Esophagus squamous epithelium (tissue), 5 donors: ENCODE data around the gene MMS22L. TPM values are rescaled to one million over a fixed set of nuclear protein-coding genes. Genes with fewer than 3 reads are reported as not detected.

Experiments used
- DNase-seq: peaks from one replicate; lab custom pipeline; 2025; lab: John Stamatoyannopoulos, UW
- H3K27ac ChIP-seq, 4 donors: fragments of 200-600 bp; sonication (generic); one replicate each; pipeline ENCODE4 v1.5.1; 2016 to 2019; ENCODE audit warnings: mild to moderate bottlenecking in 1 of 4
- H3K27me3 ChIP-seq, 4 donors: fragments of 200-600 bp; sonication (generic); 1 replicate in 3 of 4; 2 replicates in 1 of 4; pipeline versions ENCODE4 v1.5.1 to v1.6.0; 2017 to 2021; ENCODE audit warnings: antibody characterized with exemption in 1 of 4
- H3K36me3 ChIP-seq, 3 donors: fragments of 200-600 bp; sonication (generic); one replicate each; pipeline ENCODE4 v1.5.1; 2016 to 2019
- H3K4me1 ChIP-seq, 3 donors: fragments of 200-600 bp; sonication (generic); one replicate each; pipeline ENCODE4 v1.5.1; 2017 to 2019
- H3K4me3 ChIP-seq, 4 donors: fragments of 200-600 bp; sonication (generic); 1 replicate in 3 of 4; 2 replicates in 1 of 4; pipeline ENCODE4 v1.5.1; 2016 to 2019; ENCODE audit warnings: mild to moderate bottlenecking in 2 of 4, moderate library complexity in 1 of 4
- H3K9me3 ChIP-seq, 3 donors: fragments of 200-600 bp; sonication (generic); one replicate each; pipeline ENCODE4 v1.5.1; 2016 to 2019
- POLR2A ChIP-seq, 4 donors: fragments of 450-650 bp; IDR thresholded peaks; one replicate each; pipeline ENCODE4 v1.6.1; 2017; ENCODE audit warnings: antibody characterized with exemption in 4 of 4, mild to moderate bottlenecking in 4 of 4, moderate library complexity in 3 of 4
- WGBS, 2 donors: methylation state at CpG; one replicate each; pipeline ENCODE4 v1.1.5; 2018; 5-methylcytosine and 5-hydroxymethylcytosine counted together
- intact Hi-C: fragments of 100-400 bp; cut with DNase I; formaldehyde crosslinking; loops from one replicate; pipeline ENCODE4 v1.15.0; 2022
- total RNA-seq, 4 donors: library from RNA; depleted of rRNA; stranded (reverse); fragments of >200 nt; gene quantifications; one replicate each; pipeline ENCODE4 v1.1.0, GENCODE V29; 2016
- TF ChIP-seq, protein P1 (sequence below), 6 experiments: fragments of 450-650 bp in 4 of 6; fragments of 200-600 bp in 2 of 6; sonication (generic) in 2 of 6; IDR thresholded peaks; one replicate each; pipeline ENCODE4 v1.5.1; 2016 to 2019; ENCODE audit warnings: antibody characterized with exemption in 6 of 6, mild to moderate bottlenecking in 4 of 6, moderate library complexity in 4 of 6
- donor health status: DM: yes; HTN: yes; CAD: no.

MMS22L gene
- total RNA-seq, 4 donors from 2014 or later = 7.4 to 14.2 (median 9.7) TPM

DNA sequence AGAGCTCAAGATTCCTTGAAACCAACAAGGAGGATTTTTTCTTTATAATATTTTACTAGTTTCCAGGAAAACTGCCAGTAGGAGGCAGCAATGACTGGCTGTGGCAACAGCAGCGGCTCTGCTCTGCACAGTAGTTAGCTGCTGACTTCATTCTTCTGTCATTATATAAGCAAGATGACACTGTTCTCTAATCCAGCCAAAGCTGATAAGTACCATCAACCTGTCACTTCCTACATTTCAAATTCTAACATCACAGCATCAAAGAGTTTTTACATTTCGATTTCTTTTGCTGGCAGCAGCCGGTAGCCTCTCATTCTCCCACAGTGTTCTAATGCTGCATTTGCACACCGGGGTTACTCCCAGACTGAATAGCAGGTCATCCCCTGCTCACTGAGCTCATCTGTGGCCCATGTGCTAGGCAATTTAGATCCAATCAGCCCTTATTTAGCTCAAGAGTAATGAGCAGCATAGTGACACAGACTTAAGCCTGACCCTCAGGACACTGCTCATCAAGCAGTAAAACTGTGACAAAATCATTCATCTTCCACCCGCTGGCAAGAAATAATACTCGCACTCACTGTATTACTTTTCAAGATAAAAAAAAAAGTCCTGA is 67.8 kb downstream of the MMS22L start:
- no peaks in the 10 kb centered on the region for H3K27me3 ChIP-seq
- no peak for TF ChIP-seq POLR2A (IDR thresholded peaks at IDR 0.05)
- TF ChIP-seq, protein P1, sequence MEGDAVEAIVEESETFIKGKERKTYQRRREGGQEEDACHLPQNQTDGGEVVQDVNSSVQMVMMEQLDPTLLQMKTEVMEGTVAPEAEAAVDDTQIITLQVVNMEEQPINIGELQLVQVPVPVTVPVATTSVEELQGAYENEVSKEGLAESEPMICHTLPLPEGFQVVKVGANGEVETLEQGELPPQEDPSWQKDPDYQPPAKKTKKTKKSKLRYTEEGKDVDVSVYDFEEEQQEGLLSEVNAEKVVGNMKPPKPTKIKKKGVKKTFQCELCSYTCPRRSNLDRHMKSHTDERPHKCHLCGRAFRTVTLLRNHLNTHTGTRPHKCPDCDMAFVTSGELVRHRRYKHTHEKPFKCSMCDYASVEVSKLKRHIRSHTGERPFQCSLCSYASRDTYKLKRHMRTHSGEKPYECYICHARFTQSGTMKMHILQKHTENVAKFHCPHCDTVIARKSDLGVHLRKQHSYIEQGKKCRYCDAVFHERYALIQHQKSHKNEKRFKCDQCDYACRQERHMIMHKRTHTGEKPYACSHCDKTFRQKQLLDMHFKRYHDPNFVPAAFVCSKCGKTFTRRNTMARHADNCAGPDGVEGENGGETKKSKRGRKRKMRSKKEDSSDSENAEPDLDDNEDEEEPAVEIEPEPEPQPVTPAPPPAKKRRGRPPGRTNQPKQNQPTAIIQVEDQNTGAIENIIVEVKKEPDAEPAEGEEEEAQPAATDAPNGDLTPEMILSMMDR (IDR thresholded peaks at IDR 0.05) = peak in 2 of 6 experiments; percentile 14 to 20
- H3K9me3 ChIP-seq = no peaks in the 10 kb centered on the region
- no peak overlapping the region for H3K4me3 ChIP-seq
- intact Hi-C loops = no loop called here
- no peaks in the 10 kb centered on the region for H3K4me1 ChIP-seq
- WGBS, 2 donors = 69 to 81% methylated on average over 6 of the region's 6 CpGs
- H3K27ac ChIP-seq = no peak overlapping the region
- no peak for DNase-seq
- no peaks in the 10 kb centered on the region for H3K36me3 ChIP-seq

DNA sequence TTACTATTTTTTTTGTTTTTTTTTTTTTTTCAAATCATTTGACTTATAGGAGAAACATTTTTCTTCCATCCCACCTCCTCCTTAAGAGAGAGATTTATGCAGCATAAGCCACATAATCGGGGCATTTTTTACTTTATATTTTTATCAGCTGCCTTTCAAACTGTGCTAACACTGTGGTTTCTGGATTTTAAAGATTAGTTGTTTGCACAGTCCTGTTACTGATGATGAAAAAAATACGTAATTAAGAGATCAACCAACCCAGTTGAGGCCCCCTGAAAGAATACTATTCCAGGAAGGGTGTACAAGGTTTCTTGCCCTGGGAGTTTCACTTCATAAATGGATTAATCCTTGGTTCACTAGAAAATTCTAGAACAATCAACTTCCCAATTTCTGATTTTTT is 68.3 kb downstream of the MMS22L start:
- Histone ChIP-seq H3K27me3 (no peaks in the 10 kb centered on the region), H3K9me3 (no peaks in the 10 kb centered on the region), H3K4me1 (no peaks in the 10 kb centered on the region), H3K4me3 (no peak overlapping the region), H3K27ac (no peak overlapping the region), H3K36me3 (no peaks in the 10 kb centered on the region)
- DNase-seq = no peak
- WGBS, 2 donors = 41 to 43% methylated on average over 2 of the region's 2 CpGs
- intact Hi-C loops = no loop called here
- TF ChIP-seq POLR2A (IDR thresholded peaks at IDR 0.05) = no peak
- TF ChIP-seq, protein P1 (IDR thresholded peaks at IDR 0.05) = no peak

DNA sequence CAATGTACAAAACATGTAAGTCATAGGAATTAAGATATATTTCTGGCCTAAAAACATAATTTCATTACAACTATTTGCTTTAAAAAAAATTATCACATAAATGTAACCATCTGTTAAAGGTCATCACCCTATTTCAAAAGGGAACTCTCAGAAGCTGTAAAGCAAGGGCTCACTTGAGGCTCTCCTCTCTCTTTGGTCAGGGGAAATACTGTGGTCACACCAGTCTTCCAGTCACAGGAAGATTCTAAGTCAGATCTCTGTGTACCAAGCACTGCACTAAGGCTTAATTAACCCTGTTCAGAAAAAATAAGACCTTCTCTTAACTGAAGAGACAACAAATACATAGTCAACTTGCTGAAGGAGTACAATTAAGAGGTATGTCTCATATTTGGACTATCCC is 75.6 kb downstream of the MMS22L start:
- TF ChIP-seq, protein P1 (IDR thresholded peaks at IDR 0.05) = no peak
- TF ChIP-seq POLR2A (IDR thresholded peaks at IDR 0.05) = no peak
- Histone ChIP-seq H3K4me1 (peaks cover 0 to 9% (median 0%) of the 10 kb centered on the region in 3 donors), H3K4me3 (no peak overlapping the region), H3K27me3 (no peaks in the 10 kb centered on the region), H3K27ac (no peak overlapping the region), H3K9me3 (no peaks in the 10 kb centered on the region), H3K36me3 (no peaks in the 10 kb centered on the region)
- intact Hi-C loops = no loop called here
- no peak for DNase-seq

DNA sequence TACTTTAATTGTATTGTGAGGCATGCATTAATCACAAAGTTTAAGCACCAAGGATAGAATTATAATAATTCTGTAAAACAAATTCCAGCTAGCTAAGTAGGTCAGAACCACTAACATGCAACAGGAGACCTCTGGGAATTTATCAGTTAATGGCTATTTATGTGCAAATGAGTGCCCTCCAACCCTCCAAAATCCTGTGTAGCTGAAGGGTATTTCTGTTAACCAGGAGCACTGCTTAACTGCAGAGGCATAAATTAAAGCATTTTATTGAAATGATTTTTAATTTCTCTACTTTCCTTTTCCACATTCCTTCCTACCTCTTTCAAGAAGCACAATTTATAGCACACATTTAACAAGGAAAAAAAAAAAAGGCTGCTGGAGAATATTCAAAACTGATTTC is 77.0 kb downstream of the MMS22L start:
- intact Hi-C loops = no loop called here
- DNase-seq = no peak

DNA sequence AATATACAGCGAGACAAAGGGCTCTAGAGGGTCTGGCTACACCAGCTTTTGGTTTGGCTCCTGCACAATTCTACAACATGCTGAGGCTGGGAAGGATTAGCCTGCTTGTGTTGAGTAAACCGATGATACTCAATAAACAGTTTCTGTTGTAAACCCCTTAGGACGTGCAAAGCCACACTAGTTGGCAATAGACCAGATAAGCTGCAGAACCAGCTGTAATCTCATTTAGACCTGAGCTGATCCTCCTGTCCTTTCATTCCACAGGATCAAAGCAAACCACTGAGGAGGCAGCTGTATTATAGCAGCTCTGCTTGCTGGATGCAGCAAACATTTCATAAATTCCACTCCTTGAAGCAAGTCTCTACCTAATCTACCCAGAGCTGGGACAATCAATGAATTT is 79.7 kb downstream of the MMS22L start:
- TF ChIP-seq, protein P1 (IDR thresholded peaks at IDR 0.05) = no peak
- TF ChIP-seq POLR2A (IDR thresholded peaks at IDR 0.05) = no peak
- H3K27ac ChIP-seq = no peak overlapping the region
- H3K36me3 ChIP-seq = no peaks in the 10 kb centered on the region
- H3K27me3 ChIP-seq = no peaks in the 10 kb centered on the region
- H3K9me3 ChIP-seq = no peaks in the 10 kb centered on the region
- WGBS, 2 donors = 41% methylated on average over 3 of the region's 3 CpGs
- no peak overlapping the region for H3K4me3 ChIP-seq
- H3K4me1 ChIP-seq = peaks cover 0 to 9% (median 0%) of the 10 kb centered on the region in 3 donors
- DNase-seq = no peak
- intact Hi-C loops = no loop called here

More for the DNA sequence above, 77.0 kb downstream of the MMS22L start:
- no peak overlapping the region for H3K4me3 ChIP-seq
- TF ChIP-seq POLR2A (IDR thresholded peaks at IDR 0.05) = no peak
- TF ChIP-seq, protein P1 (IDR thresholded peaks at IDR 0.05) = no peak
- H3K36me3 ChIP-seq = no peaks in the 10 kb centered on the region
- no peaks in the 10 kb centered on the region for H3K27me3 ChIP-seq
- H3K9me3 ChIP-seq = no peaks in the 10 kb centered on the region
- no peak overlapping the region for H3K27ac ChIP-seq
- peaks cover 0 to 9% (median 0%) of the 10 kb centered on the region in 3 donors for H3K4me1 ChIP-seq
